HEK293 (cell line): ENCODE measurements around the gene ADORA2A.

ENCODE experiments used
- CTCF ChIP-seq: fragments of 450-650 bp; formaldehyde crosslinking; IDR thresholded peaks from 2 replicates; pipeline ENCODE4 v1.5.1; 2016; ENCODE audit warnings: missing biosample characterization, missing genetic modification characterization
- KLF16 ChIP-seq: fragments of 450-650 bp; formaldehyde crosslinking; IDR thresholded peaks from 2 replicates; pipeline ENCODE4 v1.5.1; 2017; ENCODE audit warnings: missing biosample characterization, missing genetic modification characterization
- REST ChIP-seq: fragments of 450-650 bp; formaldehyde crosslinking; IDR thresholded peaks from 2 replicates; pipeline ENCODE4 v1.5.1; 2016; ENCODE audit warnings: missing biosample characterization, missing genetic modification characterization
- ZBTB21 ChIP-seq: fragments of 450-650 bp; formaldehyde crosslinking; IDR thresholded peaks from 2 replicates; pipeline ENCODE4 v1.5.1; 2017; ENCODE audit warnings: missing biosample characterization, missing genetic modification characterization
- ZBTB7A ChIP-seq: fragments of 450-650 bp; formaldehyde crosslinking; IDR thresholded peaks from 2 replicates; pipeline ENCODE4 v1.5.1; 2016; ENCODE audit warnings: low read depth, missing biosample characterization, missing genetic modification characterization
- ZNF133 ChIP-seq: fragments of 450-650 bp; formaldehyde crosslinking; IDR thresholded peaks from 2 replicates; pipeline ENCODE4 v1.5.1; 2016; ENCODE audit warnings: missing biosample characterization, missing genetic modification characterization
- ZNF211 ChIP-seq: fragments of 450-650 bp; formaldehyde crosslinking; IDR thresholded peaks from 2 replicates; pipeline ENCODE4 v1.5.1; 2016; ENCODE audit warnings: low read depth, missing biosample characterization, missing genetic modification characterization

GRCh38 chr22:24413736-24414385 is 13.5 kb upstream of the ADORA2A start:
- TF ChIP-seq CTCF (tag by site-specific recombination), result no peak
- no peak for TF ChIP-seq ZBTB21 (tag by site-specific recombination)
- no peak for TF ChIP-seq ZNF133 (tag by site-specific recombination)
- no peak for TF ChIP-seq KLF16
- TF ChIP-seq REST (tag by site-specific recombination), result no peak
- no peak for TF ChIP-seq ZNF211
- no peak for TF ChIP-seq ZBTB7A
